ENCODE results near the gene TRAPPC8. TPM values are rescaled to one million over a fixed set of nuclear protein-coding genes. Genes with fewer than 3 reads are reported as not detected.
"Not testable (repeated sequence)": the region's sequence is repeated elsewhere in the genome, so short reads cannot be mapped to it uniquely, and the experiment has no call there.

Gene TRAPPC8
- total and polyA plus RNA-seq, 3 donors from 2014 or later, result 59.0 to 85.0 (median 80.0) TPM

DNA sequence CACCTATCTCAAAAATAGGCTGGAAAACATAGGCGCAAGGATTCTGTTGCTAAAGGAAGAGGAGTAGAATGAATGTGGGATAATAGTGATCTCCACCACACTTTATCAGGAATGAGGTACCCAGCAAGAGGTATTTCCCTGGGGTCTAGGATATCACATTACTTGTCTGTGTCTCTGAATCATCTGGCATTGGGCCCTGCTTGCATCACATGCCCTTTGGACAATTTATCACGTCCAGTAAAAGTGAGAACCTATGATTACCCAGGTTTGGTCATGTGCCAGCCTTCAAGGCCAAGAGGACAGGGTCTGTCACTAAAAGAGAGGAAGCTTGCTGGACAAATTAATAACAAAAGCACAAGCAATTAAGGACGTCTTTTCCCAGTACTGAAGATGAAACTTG, 11.4 kb upstream of the TRAPPC8 start:
- Histone ChIP-seq H3K27ac (no peak overlapping the region), H3K27me3 (no peaks in the 10 kb centered on the region), H3K9me3 (no peaks in the 10 kb centered on the region), H3K36me3 (ENCODE audit: low read depth, missing control alignments) (no peaks in the 10 kb centered on the region), H3K4me1 (no peaks in the 10 kb centered on the region), H3K4me3 (no peak overlapping the region)
- no peak for TF ChIP-seq POLR2A (IDR thresholded peaks at IDR 0.05)
- TF ChIP-seq, protein P1, sequence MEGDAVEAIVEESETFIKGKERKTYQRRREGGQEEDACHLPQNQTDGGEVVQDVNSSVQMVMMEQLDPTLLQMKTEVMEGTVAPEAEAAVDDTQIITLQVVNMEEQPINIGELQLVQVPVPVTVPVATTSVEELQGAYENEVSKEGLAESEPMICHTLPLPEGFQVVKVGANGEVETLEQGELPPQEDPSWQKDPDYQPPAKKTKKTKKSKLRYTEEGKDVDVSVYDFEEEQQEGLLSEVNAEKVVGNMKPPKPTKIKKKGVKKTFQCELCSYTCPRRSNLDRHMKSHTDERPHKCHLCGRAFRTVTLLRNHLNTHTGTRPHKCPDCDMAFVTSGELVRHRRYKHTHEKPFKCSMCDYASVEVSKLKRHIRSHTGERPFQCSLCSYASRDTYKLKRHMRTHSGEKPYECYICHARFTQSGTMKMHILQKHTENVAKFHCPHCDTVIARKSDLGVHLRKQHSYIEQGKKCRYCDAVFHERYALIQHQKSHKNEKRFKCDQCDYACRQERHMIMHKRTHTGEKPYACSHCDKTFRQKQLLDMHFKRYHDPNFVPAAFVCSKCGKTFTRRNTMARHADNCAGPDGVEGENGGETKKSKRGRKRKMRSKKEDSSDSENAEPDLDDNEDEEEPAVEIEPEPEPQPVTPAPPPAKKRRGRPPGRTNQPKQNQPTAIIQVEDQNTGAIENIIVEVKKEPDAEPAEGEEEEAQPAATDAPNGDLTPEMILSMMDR (IDR thresholded peaks at IDR 0.05), result no peak
- intact Hi-C loops (cut with DNase I; ENCODE audit: low total_unique reads), result no loop called here
- DNase-seq, result no peak
- 49 to 53% methylated on average over 3 of the region's 3 CpGs for WGBS, 2 donors

DNA sequence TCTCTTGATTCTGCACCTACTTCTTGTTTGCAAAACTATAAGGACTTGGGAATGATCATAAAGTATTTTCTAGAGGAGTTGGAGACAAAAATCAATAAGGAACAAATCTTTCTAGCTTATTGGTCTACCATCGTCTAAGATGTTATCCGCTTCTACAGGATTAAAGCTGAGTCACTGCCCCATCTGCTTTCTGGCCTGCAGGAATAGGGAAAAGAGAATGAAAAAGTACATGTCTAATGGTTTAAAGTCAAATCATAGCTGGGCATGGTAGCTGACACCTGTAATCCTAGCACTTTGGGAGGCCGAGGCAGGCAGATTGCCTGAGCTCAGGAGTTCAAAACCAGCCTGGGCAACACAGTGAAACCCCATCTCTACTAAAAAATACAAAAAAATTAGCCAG, 10.8 kb upstream of the TRAPPC8 start:
- H3K4me3 ChIP-seq; H3K27me3 ChIP-seq; H3K36me3 ChIP-seq (ENCODE audit: low read depth, missing control alignments); H3K4me1 ChIP-seq; DNase-seq; intact Hi-C loops (cut with DNase I; ENCODE audit: low total_unique reads); H3K27ac ChIP-seq; H3K9me3 ChIP-seq: not testable (repeated sequence)
- WGBS, 2 donors, result 91 to 92% methylated on average over 3 of the region's 3 CpGs

DNA sequence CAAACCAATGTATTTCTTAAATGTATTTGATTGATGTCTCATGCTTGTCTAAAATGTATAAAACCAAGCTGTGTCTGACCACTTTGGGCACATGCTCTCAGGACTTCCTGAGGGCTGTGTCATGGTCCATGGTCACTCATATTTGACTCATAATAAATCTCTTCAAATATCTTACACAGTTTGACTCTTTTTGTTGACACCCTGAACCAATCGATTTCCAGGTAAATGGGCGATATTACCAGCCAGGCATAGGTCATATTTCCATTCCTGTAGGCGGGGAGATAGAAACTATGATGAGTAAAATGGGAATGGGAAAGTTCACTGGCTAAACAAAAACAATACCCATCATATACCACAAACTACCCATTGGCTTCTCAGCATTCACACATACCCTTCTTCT, 9.3 kb upstream of the TRAPPC8 start:
- no peaks in the 10 kb centered on the region for H3K9me3 ChIP-seq
- no peak overlapping the region for H3K27ac ChIP-seq
- H3K4me3 ChIP-seq, result no peak overlapping the region
- intact Hi-C loops (cut with DNase I; ENCODE audit: low total_unique reads), result no loop called here
- H3K27me3 ChIP-seq, result no peaks in the 10 kb centered on the region
- no peak for DNase-seq
- no peaks in the 10 kb centered on the region for H3K36me3 ChIP-seq (ENCODE audit: low read depth, missing control alignments)
- TF ChIP-seq, protein P1 (IDR thresholded peaks at IDR 0.05), result no peak
- TF ChIP-seq POLR2A (IDR thresholded peaks at IDR 0.05), result no peak
- 96 to 97% methylated on average over 3 of the region's 3 CpGs for WGBS, 2 donors
- H3K4me1 ChIP-seq, result no peaks in the 10 kb centered on the region

DNA sequence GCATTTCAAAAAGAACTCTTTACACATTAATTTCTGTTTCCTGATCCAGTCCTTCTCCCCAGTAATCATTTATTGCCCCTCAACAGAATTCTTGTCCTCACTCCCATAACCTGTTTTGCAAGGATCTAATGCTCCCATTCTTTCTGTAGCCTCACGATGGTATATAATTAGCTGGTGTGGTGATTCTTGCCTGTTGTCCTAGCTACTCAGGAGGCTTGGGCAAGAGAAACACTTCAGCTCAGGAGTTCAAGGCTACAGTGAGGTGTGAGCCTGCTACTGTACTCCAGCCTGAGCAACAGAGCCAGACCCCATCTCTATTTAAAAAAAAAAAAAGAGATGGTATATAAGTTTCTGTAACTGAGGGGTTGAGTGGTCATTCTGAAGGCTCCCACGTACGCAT, 7.7 kb upstream of the TRAPPC8 start:
- H3K4me1 ChIP-seq, result no peaks in the 10 kb centered on the region
- no peak for DNase-seq
- no peaks in the 10 kb centered on the region for H3K9me3 ChIP-seq
- intact Hi-C loops (cut with DNase I; ENCODE audit: low total_unique reads), result no loop called here
- no peaks in the 10 kb centered on the region for H3K27me3 ChIP-seq
- no peak overlapping the region for H3K4me3 ChIP-seq
- WGBS, 2 donors, result 79 to 82% methylated on average over 3 of the region's 3 CpGs
- no peak for TF ChIP-seq POLR2A (IDR thresholded peaks at IDR 0.05)
- TF ChIP-seq, protein P1 (IDR thresholded peaks at IDR 0.05), result no peak
- H3K27ac ChIP-seq, result no peak overlapping the region
- no peaks in the 10 kb centered on the region for H3K36me3 ChIP-seq (ENCODE audit: low read depth, missing control alignments)

DNA sequence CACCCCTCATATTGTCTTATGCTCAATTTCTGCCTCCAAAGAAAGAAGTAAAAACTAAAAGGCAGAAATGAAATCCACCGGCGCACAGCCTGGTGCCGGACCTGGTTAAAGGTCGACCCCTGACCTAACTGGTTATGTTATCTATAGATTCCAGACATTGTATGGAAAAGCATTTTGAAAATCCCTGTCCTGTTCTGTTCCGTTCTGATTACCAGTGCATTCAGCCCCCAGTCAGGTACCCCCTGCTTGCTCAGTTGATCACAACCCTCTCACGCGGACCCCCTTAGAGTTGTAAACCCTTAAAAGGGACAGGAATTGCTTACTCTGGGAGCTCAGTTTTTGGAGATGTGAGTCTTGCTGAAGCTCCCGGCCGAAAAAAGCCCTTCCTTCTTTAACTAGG, 5.4 kb upstream of the TRAPPC8 start:
- intact Hi-C loops (cut with DNase I; ENCODE audit: low total_unique reads); H3K4me1 ChIP-seq; H3K27ac ChIP-seq; H3K9me3 ChIP-seq; DNase-seq; H3K4me3 ChIP-seq; H3K27me3 ChIP-seq; H3K36me3 ChIP-seq (ENCODE audit: low read depth, missing control alignments): not testable (repeated sequence)
- 80 to 91% methylated on average over 9 of the region's 9 CpGs for WGBS, 2 donors

DNA sequence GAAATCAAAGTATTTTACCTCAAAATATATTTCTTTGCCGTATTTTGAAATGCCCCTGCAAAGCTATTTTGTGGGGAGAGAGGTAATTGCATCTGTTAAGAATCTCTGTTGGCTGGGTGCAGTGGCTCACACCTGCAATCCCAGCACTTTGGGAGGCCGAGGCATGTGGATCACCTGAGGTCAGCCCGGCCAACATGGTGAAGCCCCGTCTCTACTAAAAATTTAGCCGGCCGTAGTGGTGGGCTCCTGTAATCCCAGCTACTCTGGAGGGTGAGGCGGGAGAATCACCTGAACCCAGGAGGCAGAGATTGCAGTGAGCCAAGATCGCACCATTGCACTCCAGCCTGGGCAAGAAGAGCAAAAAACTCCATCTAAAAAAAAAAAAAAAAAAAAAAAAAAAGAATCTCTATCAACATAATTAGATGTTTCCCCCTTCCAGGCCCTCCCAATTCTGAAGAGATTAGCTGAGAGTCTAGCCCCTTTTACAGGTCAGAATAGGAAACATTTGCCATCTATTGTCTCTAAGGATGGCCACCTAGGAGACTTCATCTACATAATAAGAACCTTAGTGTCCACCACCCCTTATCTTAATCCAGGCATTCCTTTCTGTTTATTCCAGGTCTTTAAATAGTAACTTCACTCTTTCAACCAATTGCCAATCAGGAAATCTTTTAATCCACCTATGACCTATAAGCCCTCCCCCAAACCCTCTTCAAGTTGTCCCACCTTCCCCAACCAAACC, 3.5 kb upstream of the TRAPPC8 start:
- Histone ChIP-seq H3K9me3 (no peaks in the 10 kb centered on the region), H3K4me3 (no peak overlapping the region), H3K27me3 (no peaks in the 10 kb centered on the region), H3K4me1 (peaks cover 8% of the 10 kb centered on the region), H3K27ac (no peak overlapping the region), H3K36me3 (ENCODE audit: low read depth, missing control alignments) (no peaks in the 10 kb centered on the region)
- no peak for DNase-seq
- intact Hi-C loops (cut with DNase I; ENCODE audit: low total_unique reads), result no loop called here
- TF ChIP-seq POLR2A (IDR thresholded peaks at IDR 0.05), result no peak
- TF ChIP-seq, protein P1 (IDR thresholded peaks at IDR 0.05), result no peak
- WGBS, 2 donors, result 89 to 96% methylated on average over 8 of the region's 8 CpGs
